ENCODE data around the gene PELI1. TPM values are rescaled to one million over a fixed set of nuclear protein-coding genes. Genes with fewer than 3 reads are reported as not detected.

PELI1 gene
- total RNA-seq, 1 donor from 2014 or later: 54.9 TPM

DNA sequence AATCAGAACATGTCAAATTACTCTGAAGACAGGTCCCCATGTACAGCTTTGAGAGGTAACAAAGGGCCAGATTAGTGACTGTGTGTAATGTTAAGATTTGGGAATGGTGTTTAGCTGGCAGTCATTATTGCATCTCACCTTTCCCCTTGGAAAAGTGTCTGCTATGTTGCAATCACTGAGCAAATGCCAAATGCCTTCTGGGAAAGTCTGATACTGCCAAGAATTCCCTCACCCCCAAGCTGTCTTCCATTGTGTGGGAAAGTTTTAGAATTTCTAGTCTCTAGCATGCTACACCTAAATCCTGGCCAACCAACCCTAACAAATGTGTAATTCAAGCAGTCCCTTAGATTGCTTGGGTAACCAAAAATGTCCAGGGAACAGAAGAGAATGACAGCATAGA is 13.6 kb upstream of the PELI1 start:
- no peak for DNase-seq (ENCODE audit: low read depth in 2 of 2)

DNA sequence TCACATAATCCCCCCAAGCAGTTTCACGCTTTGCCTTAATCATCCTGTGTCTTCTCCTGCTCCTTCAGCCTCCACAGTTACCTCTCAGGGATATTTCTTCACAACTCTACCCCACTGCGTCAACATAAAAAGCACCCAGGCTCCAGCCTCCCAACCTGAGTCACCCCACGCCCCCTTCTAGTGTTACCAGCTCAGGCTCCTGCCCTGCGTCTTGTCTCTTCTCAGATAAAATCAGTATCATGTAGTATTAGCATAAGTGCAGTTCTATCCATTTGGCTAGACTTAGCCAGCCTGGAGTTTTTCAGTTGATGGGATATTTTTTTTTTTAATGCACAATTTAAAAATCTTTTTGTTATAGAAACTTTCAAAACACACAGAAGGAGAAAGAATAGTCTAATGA is 9.6 kb upstream of the PELI1 start:
- no peak for DNase-seq (ENCODE audit: low read depth in 2 of 2)

GRCh38 chr2:64151476-64151875 is 7.3 kb upstream of the PELI1 start:
- no peak for DNase-seq (ENCODE audit: low read depth in 2 of 2)

- DNase-seq (ENCODE audit: low read depth in 2 of 2): no peak
Observed at GRCh38 chr2:64145714-64146113, 1.5 kb upstream of the PELI1 start.

GRCh38 chr2:64145119-64145518 is 899 bp upstream of the PELI1 start:
- no peak for DNase-seq (ENCODE audit: low read depth in 2 of 2)

- DNase-seq (ENCODE audit: low read depth in 2 of 2): peak in 1 of 2 donors; percentile 41
Observed at GRCh38 chr2:64143169-64144056, 807 bp downstream of the PELI1 start.

- peak in 1 of 2 donors; percentile 13 for DNase-seq (ENCODE audit: low read depth in 2 of 2)
Observed at GRCh38 chr2:64142741-64143168, 1.5 kb downstream of the PELI1 start.

- peak in 1 of 2 donors; percentile 29 for DNase-seq (ENCODE audit: low read depth in 2 of 2)
Observed at GRCh38 chr2:64141674-64142405, 2.4 kb downstream of the PELI1 start.

GRCh38 chr2:64140665-64141200 is 3.5 kb downstream of the PELI1 start:
- DNase-seq (ENCODE audit: low read depth in 2 of 2): no peak

DNA sequence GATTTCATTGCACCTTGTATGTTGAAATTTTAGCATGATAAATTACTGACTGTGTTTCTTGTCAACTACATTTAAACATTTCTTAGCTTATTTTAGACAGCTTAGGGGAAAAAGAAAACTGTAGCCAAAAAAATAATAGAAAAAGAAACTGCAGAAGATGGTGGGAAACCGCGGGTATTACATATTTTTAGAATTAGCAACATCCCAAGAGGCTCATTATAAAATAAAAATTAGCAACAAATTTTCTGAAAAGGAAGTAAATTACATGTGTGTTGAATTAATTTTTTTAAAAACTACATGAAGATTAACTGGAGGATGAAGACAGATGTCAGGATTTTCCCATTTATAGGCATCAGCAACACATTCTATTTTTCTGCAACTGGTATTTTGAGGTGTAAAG is 4.3 kb downstream of the PELI1 start:
- DNase-seq (ENCODE audit: low read depth in 2 of 2): no peak

GRCh38 chr2:64137996-64138395 is 6.2 kb downstream of the PELI1 start:
- DNase-seq (ENCODE audit: low read depth in 2 of 2): no peak

DNA sequence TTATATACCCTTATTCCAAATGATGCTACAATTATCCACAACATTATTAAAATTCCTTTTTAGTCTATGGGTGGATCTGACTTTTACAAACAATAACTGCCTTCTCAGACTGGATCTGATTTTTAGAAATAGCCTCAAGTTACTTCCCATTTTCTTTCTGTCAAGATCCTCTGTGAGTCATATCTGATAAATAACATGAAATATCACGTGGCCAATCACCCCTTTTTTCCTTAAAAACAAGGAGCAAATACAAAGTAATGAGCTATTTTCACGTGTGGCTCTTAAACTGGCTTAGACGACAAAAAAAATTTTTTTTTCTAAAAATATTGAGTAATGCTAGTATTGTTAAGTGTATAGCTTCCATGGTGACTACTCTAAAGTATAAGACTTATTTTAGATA is 6.7 kb downstream of the PELI1 start:
- DNase-seq (ENCODE audit: low read depth in 2 of 2): peak in 1 of 2 donors; percentile 51

GRCh38 chr2:64135421-64135820 is 8.8 kb downstream of the PELI1 start:
- no peak for DNase-seq (ENCODE audit: low read depth in 2 of 2)

GRCh38 chr2:64134813-64135212 is 9.4 kb downstream of the PELI1 start:
- DNase-seq (ENCODE audit: low read depth in 2 of 2): no peak

DNA sequence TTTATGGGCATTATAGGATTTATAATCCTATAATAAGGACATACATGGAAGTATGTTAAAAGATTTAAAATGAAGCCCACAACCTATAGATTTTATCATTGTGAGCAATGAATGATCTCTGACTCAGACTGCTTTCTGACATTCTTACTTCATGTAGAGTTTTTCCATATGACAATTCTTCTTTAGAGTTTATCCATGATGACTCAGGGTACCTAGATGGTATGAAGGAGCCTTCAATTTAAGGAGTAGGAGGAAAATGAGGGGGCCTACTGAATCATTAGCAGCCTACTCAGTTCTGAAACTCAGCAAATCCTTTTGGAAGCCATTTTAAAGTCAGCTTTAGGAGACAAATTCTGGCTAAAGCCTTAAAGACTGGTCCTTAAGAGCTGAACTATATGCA is 10.4 kb downstream of the PELI1 start:
- peak in 1 of 2 donors; percentile 18 for DNase-seq (ENCODE audit: low read depth in 2 of 2)

DNA sequence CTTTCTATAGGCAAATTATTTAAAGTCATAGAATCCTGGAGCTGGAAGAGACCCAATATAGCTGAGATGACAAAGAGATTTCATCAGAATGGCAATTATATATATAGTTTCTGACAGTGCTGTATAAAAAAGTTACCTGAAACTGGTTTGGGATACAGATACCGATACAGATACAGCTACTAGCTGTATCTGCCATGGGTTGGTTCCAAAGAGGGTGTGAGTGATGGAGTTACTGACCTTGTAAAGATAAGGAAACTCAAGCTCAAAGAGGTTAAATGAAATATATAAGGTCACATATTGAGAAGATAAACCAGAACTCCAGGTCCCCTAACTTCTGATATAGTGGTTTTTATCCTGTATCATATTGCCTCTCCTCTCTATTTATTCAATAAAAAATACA is 10.9 kb downstream of the PELI1 start:
- no peak for DNase-seq (ENCODE audit: low read depth in 2 of 2)

DNA sequence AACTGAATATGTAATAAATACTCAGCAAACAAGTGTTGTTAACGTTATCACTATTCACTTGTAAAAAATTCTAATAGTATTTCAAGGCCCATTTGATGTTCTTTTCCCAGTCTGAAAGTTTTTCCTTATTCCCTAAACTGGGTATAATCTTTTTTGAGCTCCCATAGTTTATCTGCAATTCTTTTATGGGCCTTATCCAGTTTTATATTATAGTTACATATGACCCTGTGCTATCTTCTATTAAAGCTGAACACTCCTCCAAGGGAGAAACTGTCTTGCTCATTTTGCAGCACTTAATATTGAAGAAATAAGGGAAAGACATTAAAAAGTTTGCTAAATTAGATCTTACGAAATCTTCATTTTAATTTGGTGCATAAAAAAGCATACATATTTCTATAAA is 13.9 kb downstream of the PELI1 start:
- DNase-seq (ENCODE audit: low read depth in 2 of 2): no peak

GRCh38 chr2:64128943-64129391 is 15.3 kb downstream of the PELI1 start:
- no peak for DNase-seq (ENCODE audit: low read depth in 2 of 2)

DNA sequence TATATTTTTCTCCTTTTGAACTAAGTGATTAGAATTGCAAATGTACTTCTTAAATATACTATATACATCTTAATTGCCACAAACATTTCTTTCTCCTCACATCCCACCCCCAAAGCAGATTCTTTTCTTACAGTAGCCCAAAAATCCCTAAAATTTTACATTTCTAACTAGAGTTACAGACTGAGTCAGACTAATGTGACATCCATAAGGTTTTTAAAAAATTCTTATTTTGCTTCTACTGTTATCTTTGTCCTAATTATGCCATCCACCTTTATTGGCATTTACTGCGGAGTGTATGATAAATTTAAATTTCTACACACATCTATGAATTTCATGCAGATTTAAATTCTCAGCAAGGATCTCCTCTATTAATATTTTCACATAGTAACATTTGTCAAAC is 15.8 kb downstream of the PELI1 start:
- DNase-seq (ENCODE audit: low read depth in 2 of 2): no peak

GRCh38 chr2:64127119-64127518 is 17.1 kb downstream of the PELI1 start:
- no peak for DNase-seq (ENCODE audit: low read depth in 2 of 2)

GRCh38 chr2:64126601-64127000 is 17.6 kb downstream of the PELI1 start:
- DNase-seq (ENCODE audit: low read depth in 2 of 2): no peak

- DNase-seq (ENCODE audit: low read depth in 2 of 2): no peak
Observed at GRCh38 chr2:64124571-64124970, 19.6 kb downstream of the PELI1 start.

Data from dermis microvascular lymphatic vessel endothelial cell (primary cell).